MG63 (cell line): ENCODE measurements around the gene LGALS7. TPM values are rescaled to one million over a fixed set of nuclear protein-coding genes. Genes with fewer than 3 reads are reported as not detected.
A peak's percentile ranks its signal among the peaks of the same experiment; 100 is the strongest.
"Not testable (repeated sequence)": the region's sequence is repeated elsewhere in the genome, so short reads cannot be mapped to it uniquely, and the experiment has no call there.

Experiments
- DNase-seq: peaks from one replicate; pipeline ENCODE4 v3.0.0-alpha.2; 2020
- H3K27me3 ChIP-seq: fragments of 250-450 bp; sonication (Bioruptor Pico); 2 replicates; pipeline ENCODE4 v1.5.1; 2020; ENCODE audit warnings: mild to moderate bottlenecking, moderate library complexity
- H3K36me3 ChIP-seq: fragments of 250-450 bp; sonication (Bioruptor Pico); 2 replicates; pipeline ENCODE4 v1.5.1; 2020; ENCODE audit warnings: mild to moderate bottlenecking, moderate library complexity
- H3K4me3 ChIP-seq: fragments of 250-450 bp; sonication (Bioruptor Pico); 2 replicates; pipeline ENCODE4 v1.5.1; 2020; ENCODE audit warnings: mild to moderate bottlenecking, moderate library complexity
- H3K9me3 ChIP-seq: fragments of 250-450 bp; sonication (Bioruptor Pico); 2 replicates; pipeline ENCODE4 v1.5.1; 2020; ENCODE audit warnings: mild to moderate bottlenecking, moderate library complexity
- total RNA-seq: library from RNA; depleted of rRNA; stranded (reverse); fragments of >200 nt; shearing (Covaris generic); gene quantifications from 2 replicates; pipeline ENCODE4 v1.2.3, GENCODE V29; 2014; ENCODE audit warnings: low replicate concordance

LGALS7 gene
- total RNA-seq, 1 experiment from 2014 or later: not detected

DNA sequence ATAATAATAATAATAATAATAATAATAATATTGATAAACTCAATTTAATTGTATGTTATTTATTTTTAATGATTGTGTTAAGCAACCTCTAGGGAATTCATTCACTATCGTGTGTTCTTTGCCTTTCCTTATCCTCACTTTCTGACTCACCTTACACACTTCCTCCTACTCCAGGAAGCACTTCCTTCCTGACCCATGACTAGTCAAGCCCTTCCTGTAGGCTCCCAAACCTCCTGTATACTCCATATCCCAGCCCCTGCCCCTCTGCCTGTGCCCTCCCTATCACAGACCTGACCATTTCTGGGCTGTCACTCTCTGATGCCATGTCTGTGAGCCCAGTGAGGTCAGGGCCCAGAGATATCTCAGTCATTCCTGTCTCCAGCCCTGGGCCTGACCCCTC lies 31.9 kb upstream of the LGALS7 start:
- H3K4me3 ChIP-seq: no peak overlapping the region
- DNase-seq: no peak
- H3K27me3 ChIP-seq: no peaks in the 10 kb centered on the region
- H3K36me3 ChIP-seq: no peaks in the 10 kb centered on the region
- H3K9me3 ChIP-seq: no peaks in the 10 kb centered on the region

DNA sequence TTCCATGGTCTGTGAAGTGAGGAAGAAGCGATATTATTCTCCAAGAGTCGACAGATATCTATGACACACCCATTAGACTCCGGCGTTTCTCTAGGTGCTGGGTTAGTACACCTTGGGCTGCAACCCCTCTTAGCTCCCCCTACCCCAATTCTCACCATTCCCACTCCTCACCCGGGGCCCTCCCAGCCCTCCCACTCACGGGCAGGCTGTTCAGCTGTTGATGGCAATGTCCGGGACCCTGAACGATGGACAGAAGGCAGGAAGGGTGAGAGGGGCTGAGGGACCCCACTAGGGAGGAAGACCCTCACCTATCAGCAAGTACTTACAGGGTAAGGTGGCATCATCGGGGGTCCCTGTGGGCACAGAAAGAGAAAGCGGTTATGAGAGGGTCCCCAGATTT lies 30.2 kb upstream of the LGALS7 start:
- Histone ChIP-seq H3K36me3 (no peaks in the 10 kb centered on the region), H3K27me3 (no peaks in the 10 kb centered on the region), H3K4me3 (no peak overlapping the region), H3K9me3 (no peaks in the 10 kb centered on the region)
- DNase-seq: no peak

DNA sequence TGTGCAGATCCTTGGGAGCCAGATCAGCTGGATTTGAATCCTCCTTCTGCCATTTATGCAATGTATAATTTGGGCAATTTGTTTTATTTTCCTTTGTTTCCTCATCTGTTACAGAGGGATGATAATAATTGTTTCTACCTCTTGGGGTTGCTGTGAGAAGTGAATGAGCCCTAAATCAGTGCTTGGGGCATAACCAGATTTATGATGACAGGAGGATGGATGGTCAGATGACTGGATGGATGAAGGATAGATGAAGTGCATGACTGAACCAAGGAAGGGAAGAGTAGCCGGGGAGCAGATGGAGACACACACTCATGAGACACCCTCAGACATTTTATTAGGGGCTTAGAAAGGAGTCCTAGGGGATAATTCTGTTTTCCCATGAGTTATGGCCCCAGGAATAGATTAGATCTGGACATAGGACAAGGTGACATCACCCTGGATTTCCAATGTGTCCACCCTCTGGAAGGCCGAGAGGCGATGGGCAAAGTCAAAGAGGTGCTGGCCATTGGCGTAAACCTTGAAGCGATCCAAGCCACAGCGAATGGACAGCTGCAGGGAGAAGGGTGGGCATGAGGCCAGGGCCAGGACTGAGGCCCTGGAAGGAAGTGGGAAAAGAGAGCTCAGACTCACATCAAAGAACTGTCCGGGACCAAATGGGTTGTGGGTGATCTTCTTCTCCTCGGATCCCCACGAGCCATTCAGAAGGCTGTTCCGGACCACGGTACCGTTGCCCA lies 28.2 kb upstream of the LGALS7 start:
- Histone ChIP-seq H3K4me3 (no peak overlapping the region), H3K36me3 (no peaks in the 10 kb centered on the region), H3K9me3 (no peaks in the 10 kb centered on the region), H3K27me3 (no peaks in the 10 kb centered on the region)
- no peak for DNase-seq

DNA sequence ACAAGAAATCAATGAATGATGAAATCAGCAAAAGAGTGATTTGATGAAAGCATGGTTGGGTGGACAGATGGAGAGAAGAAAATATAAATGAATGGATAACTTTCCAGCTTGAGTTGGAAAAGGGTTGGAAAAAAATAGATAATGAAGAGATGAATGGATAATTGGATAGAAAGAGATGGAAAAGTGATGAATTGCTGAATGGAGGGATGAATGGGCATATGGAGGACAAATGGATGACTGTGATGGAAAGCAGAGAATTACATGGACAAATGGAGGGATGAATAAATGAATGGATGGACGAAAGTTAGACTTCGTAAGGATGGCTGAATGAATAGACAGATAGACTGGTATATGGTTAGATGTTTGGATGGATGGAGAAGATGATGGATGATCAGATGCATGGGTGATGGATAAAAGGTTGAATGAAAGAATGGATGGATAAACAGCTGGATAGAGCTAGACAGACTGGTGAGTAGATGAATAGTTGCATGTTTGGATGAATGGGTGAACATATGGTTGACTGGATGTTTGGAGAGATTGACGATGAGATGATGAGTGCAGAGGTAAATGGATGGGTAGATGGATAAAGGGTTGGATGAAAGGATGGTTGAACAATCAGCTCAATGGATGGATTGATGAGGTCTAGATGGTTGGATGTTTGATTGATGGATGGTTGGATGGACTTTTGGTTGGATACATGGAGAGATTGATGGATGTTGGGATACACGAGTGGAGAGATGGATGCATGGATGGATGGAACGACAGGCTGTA lies 27.4 kb upstream of the LGALS7 start:
- H3K27me3 ChIP-seq: no peaks in the 10 kb centered on the region
- no peak overlapping the region for H3K4me3 ChIP-seq
- peaks cover 1% of the 10 kb centered on the region; the same call in 1 of the 2 replicates for H3K9me3 ChIP-seq
- no peaks in the 10 kb centered on the region for H3K36me3 ChIP-seq
- DNase-seq: no peak

DNA sequence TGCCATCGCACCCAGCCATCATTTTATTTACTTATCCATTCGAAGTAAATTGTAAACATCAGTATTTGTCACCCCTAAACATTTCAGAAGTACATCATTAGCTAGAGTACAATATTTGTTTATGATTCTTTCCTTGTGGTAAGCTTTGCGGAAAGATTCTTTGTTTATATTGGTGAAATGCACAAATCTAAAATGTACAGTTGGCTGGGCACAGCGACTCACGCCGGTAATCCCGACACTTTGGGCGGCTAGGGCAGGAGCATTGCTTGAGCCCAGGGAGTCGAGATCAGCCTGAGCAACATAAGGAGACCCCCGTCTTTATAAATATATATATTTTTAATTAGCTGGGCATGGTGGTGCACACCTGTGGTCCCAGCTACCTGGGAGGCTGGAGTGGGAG lies 25.8 kb upstream of the LGALS7 start:
- Histone ChIP-seq H3K9me3 (peaks cover 2% of the 10 kb centered on the region; the same call in 1 of the 2 replicates), H3K36me3 (no peaks in the 10 kb centered on the region), H3K27me3 (no peaks in the 10 kb centered on the region), H3K4me3 (no peak overlapping the region)
- DNase-seq: peak; percentile 45

DNA sequence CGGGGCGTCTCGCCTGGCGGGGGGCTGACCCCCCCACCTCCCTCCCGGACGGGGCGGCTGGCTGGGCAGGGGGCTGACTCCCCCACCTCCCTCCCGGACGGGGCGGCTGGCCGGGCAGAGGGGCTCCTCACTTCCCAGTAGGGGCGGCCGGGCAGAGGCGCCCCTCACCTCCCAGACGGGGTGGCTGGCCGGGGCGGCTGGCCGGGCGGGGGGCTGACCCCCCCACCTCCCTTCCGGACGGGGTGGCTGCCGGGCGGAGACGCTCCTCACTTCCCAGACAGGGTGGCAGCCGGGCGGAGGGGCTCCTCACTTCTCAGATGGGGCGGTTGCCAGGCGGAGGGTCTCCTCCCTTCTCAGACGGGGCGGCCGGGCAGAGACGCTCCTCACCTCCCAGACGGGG lies 24.5 kb upstream of the LGALS7 start:
- not testable (repeated sequence) for H3K4me3 ChIP-seq, H3K36me3 ChIP-seq

DNA sequence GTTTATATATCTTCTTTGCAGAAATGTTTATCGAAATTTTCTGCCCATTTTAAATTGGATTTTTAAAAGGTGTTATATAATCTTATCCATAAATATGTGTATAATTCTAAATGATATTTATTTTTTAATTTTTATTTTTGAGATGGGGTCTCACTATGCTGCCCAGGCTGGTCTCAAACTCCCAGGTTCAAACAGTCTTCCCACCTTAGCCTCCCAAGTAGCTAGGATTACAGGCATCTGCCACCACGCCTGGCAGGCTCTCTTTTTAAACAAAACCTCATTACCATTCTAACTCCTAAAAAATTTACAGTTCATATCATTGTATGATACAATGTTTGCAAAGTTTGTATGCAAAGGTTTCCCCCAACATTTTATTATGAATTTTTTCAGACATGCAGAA lies 22.8 kb upstream of the LGALS7 start:
- Histone ChIP-seq H3K9me3 (peaks cover 2% of the 10 kb centered on the region; the same call in 1 of the 2 replicates), H3K4me3 (no peak overlapping the region), H3K27me3 (no peaks in the 10 kb centered on the region), H3K36me3 (no peaks in the 10 kb centered on the region)
- DNase-seq: no peak

More for the DNA sequence above, 24.5 kb upstream of the LGALS7 start:
- H3K9me3 ChIP-seq, H3K27me3 ChIP-seq, DNase-seq: not testable (repeated sequence)

DNA sequence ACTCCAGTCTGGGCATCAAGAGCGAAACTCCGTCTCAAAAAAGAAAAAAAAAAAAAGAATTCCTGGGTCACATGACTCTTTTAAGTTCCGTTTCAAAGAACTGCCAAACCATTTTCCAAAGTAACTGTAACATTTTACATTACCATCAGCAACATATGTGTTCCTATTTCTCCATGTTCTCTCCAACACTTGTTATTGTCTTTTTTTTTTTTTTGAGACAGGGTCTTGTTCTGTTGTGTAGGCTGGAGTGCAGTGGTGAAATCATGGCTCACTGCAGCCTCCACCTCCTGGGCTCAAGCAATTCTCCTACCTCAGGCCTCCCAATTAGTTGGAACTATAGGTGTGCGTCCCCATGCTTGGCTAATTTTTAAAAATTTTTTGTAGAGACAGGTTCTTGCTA lies 22.2 kb upstream of the LGALS7 start:
- no peaks in the 10 kb centered on the region for H3K36me3 ChIP-seq
- DNase-seq: no peak
- no peaks in the 10 kb centered on the region for H3K27me3 ChIP-seq
- peaks cover 2% of the 10 kb centered on the region; the same call in 1 of the 2 replicates for H3K9me3 ChIP-seq
- H3K4me3 ChIP-seq: no peak overlapping the region

DNA sequence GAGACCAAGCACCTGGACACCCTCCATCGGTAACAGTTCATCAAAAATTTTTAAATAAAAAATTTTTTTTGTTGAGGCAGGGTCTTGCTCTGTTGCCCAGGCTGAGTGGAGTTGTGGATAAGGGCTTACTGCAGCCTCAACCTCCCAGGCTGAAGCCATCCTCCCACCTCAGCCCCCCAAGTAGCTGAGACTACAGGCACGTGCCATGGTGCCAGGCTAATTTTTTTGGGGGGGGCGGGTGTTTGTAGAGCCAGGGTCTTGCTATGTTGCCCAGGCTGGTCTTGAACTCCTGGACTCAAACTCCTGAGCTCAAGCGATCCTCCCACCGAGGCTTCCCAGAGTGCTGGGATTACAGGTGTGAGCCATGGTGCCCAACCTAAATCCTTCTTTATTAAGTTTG lies 20.4 kb upstream of the LGALS7 start:
- no peak overlapping the region for H3K4me3 ChIP-seq
- H3K27me3 ChIP-seq: no peaks in the 10 kb centered on the region
- no peak for DNase-seq
- no peaks in the 10 kb centered on the region for H3K36me3 ChIP-seq
- peaks cover 2% of the 10 kb centered on the region; the same call in 1 of the 2 replicates for H3K9me3 ChIP-seq

DNA sequence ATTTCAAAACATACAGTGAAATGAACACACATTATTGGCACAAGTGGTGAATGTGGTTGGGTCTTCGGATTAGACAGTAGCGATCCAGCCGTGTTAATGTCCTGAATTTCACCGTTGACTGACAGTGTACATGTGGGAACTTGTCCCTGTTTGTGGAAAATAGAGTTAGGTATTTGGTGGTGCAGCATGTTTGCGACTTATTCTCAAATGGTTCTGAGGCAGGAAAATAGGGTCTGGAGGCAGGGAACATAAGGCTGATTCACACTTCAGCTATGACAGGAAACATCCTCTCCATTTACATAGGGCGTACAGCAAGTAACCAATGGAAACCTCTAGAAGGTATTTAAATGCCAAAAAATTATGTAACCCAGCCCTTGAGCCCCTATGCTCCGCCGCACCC lies 19.9 kb upstream of the LGALS7 start:
- DNase-seq: no peak
- no peaks in the 10 kb centered on the region for H3K36me3 ChIP-seq
- no peak overlapping the region for H3K4me3 ChIP-seq
- no peaks in the 10 kb centered on the region for H3K27me3 ChIP-seq
- H3K9me3 ChIP-seq: peaks cover 2% of the 10 kb centered on the region; the same call in 1 of the 2 replicates

DNA sequence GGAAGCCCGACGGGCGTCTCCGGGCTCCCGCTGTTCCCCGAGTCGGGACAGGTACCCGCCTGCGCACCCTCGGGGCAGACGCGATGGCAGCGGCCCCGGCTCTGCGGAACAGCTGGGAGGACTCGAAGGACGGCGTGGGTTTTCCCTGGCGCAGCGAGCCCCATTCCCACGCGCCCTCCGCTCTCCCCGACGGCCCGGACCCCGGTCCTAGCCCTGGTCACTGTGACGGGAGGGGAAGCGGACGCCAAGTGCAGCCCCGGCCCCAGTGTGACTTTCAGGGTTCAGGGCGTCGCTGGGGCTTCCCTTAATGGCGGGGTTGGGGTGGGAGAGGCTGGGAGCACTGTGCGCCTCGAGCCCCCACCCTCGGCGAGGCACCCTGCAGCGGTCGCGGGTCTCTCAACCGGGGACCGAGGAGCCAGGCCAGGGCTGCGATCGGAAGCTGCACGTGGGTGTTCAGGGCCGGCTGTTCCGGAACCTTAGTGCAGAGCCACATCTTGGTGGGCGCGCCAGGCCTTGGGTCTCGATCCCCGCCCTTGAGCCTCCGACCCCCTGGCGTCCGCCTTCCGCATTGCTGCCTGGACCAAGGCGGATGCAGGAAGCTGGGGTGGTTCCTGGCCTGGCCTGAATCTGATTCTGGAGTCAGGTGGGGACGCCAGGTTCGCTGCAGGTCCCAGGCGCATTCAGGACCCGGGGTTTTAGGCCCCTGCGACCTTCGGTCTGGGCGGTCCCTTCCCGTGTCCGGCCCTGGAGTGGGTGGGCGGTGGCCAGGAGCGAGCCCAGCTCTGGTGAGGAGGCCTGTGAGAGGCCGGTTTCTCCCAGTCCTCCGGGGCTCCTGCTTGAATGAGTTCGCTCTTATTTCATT lies 19.2 kb upstream of the LGALS7 start:
- DNase-seq: no peak
- Histone ChIP-seq H3K4me3 (no peak overlapping the region), H3K27me3 (no peaks in the 10 kb centered on the region), H3K9me3 (peaks cover 2% of the 10 kb centered on the region; the same call in 1 of the 2 replicates), H3K36me3 (no peaks in the 10 kb centered on the region)

DNA sequence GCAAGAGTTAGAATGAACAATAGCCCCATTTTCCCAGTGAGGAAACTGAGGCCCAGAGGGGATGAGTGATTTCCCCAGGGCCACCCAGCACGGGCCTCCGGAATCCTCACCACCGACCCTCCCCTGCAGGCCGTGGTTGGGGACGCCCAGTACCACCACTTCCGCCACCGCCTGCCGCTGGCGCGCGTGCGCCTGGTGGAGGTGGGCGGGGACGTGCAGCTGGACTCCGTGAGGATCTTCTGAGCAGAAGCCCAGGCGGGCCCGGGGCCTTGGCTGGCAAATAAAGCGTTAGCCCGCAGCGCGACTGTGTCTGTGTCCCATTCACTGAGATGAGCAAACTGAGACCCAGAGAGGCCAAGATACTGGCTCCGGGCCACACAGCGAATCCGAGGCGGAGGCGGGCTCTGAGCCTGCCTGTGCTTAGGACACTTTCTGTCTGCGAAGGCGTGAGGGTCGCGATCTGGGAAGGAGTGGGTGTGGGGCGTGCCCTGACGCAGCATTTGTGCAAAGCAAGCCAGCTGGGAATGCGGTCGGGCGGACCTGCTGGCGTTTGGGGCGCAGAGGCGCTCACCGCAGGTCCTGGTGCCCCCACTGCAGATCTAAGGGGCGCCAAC lies 18.2 kb upstream of the LGALS7 start:
- not testable (repeated sequence) for DNase-seq

DNA sequence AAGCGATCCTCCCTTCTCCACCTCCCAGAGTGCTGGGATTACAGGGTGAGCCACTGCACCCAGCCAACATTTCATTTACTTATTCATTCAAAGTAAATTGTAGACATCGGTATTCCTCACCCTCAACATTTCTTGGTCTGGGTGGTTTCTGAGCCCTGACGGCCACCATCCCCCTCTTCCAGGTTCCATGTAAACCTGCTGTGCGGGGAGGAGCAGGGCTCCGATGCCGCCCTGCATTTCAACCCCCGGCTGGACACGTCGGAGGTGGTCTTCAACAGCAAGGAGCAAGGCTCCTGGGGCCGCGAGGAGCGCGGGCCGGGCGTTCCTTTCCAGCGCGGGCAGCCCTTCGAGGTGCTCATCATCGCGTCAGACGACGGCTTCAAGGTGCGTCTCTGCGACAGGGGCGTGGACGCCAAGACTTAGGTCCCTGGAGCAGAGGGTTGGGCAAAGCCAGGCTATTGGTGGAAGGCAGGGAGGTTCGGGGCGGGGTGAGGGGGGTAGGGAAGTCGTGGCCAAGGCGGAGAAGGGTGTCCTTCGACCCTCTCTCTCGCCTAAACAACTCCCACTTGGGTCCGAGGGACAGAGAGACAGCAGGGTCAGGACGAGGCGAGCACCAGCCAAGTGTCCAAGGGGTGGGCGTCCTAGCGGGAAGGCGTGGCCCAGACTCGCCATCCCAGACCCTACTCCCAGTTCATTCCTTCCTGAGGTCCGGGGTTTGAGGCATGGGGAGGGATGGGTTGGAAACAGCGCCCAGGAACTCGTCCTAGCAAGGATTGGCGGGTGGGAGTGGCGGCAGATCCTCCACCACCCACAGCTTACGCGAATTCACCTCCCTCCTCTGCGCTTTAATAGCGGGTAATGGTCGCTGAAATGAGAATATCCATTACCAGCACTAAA lies 17.4 kb upstream of the LGALS7 start:
- not testable (repeated sequence) for H3K9me3 ChIP-seq, H3K27me3 ChIP-seq, H3K4me3 ChIP-seq, DNase-seq, H3K36me3 ChIP-seq

More for the DNA sequence above, 18.2 kb upstream of the LGALS7 start:
- H3K4me3 ChIP-seq, H3K36me3 ChIP-seq, H3K27me3 ChIP-seq, H3K9me3 ChIP-seq: not testable (repeated sequence)

DNA sequence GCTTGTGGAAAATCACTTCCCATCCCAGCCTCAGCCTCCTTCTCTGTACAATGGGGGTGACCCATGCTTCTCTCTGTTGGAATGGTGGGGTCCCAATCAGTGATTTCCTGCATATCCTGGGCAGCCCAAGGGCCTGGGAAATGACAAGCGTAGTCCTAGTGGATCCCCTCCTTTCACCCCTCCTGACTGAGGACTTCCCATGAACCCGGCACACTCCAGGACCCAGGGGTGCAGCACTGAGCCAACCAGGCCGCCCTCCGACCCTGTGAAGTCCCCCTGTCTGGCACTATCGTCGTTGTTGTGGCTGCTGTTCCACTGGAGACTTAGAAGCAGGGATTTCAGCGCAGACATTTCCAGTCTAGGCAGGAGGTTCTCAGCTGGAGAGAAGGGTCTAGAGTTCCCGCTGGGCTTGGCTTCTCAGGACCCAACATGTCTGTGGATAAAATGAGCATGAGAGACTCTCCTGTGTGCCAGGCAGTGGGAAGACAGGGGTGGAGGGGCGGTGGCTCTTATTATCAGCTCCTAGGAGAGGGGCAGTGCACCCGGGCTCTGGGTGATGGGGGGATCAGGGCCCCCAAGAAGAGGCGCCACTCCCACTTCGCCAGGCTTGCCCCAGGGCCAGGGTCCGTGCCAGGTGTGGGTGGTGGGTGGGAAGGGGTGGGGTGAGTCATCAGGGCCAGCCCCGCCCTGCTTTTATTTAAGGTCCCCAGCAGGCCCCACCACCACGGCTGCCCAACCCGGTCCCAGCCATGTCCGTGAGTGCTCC lies 15.3 kb upstream of the LGALS7 start, which contains the start of gene LGALS7B:
TSS of gene LGALS7B (plus strand) at position 723 of the 766 bp plus-strand sequence. CDS start at position 750, 27 bp downstream.
- Histone ChIP-seq H3K27me3 (no peaks in the 10 kb centered on the region), H3K36me3 (no peaks in the 10 kb centered on the region), H3K4me3 (no peak within 1 kb of the TSS), H3K9me3 (no peaks in the 10 kb centered on the region)
- DNase-seq: no peak
